B cell (primary cell): ENCODE results near the gene USP2. TPM values are rescaled to one million over a fixed set of nuclear protein-coding genes. Genes with fewer than 3 reads are reported as not detected.

Source experiments
- ATAC-seq: fragments of 200-7000 bp; cut with Tn5 transposase; one replicate; pipeline ENCODE4 v1.10.0; 2021; ENCODE audit warnings: low read depth, mild to moderate bottlenecking, moderate number of reproducible peaks, moderate library complexity
- CTCF ChIA-PET: fragments of 350-600 bp; sonication (Branson Sonifier 250); formaldehyde crosslinking; loops from one replicate; lab custom pipeline; 2021; ENCODE audit warnings: antibody characterized with exemption, inconsistent platforms; lab: Charles Lee
- POLR2A ChIA-PET: fragments of 350-600 bp; sonication (Branson Sonifier 250); formaldehyde crosslinking; loops from one replicate; lab custom pipeline; 2021; ENCODE audit warnings: antibody characterized with exemption; lab: Charles Lee
- DNase-seq: peaks from one replicate; pipeline ENCODE4 v3.0.0; 2013
- H2AFZ ChIP-seq: 2 replicates; pipeline ENCODE4 v1.6.1; 2012; ENCODE audit warnings: mild to moderate bottlenecking, low read depth, low read length; ENCODE audit not compliant: insufficient read depth, poor library complexity, severe bottlenecking
- H3K27ac ChIP-seq, 2 donors: 1 replicate in 1 of 2; 2 replicates in 1 of 2; pipeline ENCODE4 v1.5.1; 2012 to 2013; ENCODE audit warnings: low read length in 2 of 2, mild to moderate bottlenecking in 2 of 2, moderate library complexity in 1 of 2
- H3K27me3 ChIP-seq, 4 experiments: fragments of 200-600 bp in 1 of 4; sonication (generic) in 1 of 4; replicated peaks in 1 of 4; 1 replicate in 2 of 4; 2 replicates in 2 of 4; pipeline versions ENCODE4 v1.6.1 to v1.7.0; 2013 to 2016; ENCODE audit warnings: low read length in 3 of 4, mild to moderate bottlenecking in 2 of 4, mixed read lengths in 1 of 4, moderate library complexity in 1 of 4; ENCODE audit not compliant: insufficient read depth in 4 of 4, control insufficient read depth in 3 of 4; ENCODE audit errors: control extremely low read depth in 1 of 4
- H3K36me3 ChIP-seq, 2 experiments: replicated peaks in 1 of 2; 1 replicate in 1 of 2; 2 replicates in 1 of 2; pipeline versions ENCODE4 v1.6.1 to v1.7.1; 2013; ENCODE audit warnings: low read length in 1 of 2; ENCODE audit not compliant: insufficient read depth in 2 of 2, control insufficient read depth in 1 of 2; ENCODE audit errors: control extremely low read depth in 1 of 2, extremely low read depth in 1 of 2
- H3K4me1 ChIP-seq, 2 donors: fragments of 200-600 bp in 1 of 2; sonication (generic) in 1 of 2; 1 replicate in 1 of 2; 2 replicates in 1 of 2; pipeline versions ENCODE4 v1.5.1 to v1.6.1; 2013 to 2017; ENCODE audit warnings: low read length in 2 of 2; ENCODE audit not compliant: control insufficient read depth in 2 of 2, insufficient read depth in 2 of 2
- H3K4me2 ChIP-seq: replicated peaks from 2 replicates; pipeline ENCODE3; 2012; ENCODE audit warnings: mild to moderate bottlenecking, low read depth, low read length; ENCODE audit not compliant: poor library complexity, severe bottlenecking
- H3K4me3 ChIP-seq, 5 experiments: fragments of 200-600 bp in 1 of 5; sonication (generic) in 1 of 5; 1 replicate in 3 of 5; 2 replicates in 2 of 5; pipeline versions ENCODE4 v1.5.1 to v1.7.0; 2011 to 2016; ENCODE audit warnings: low read length in 4 of 5, mild to moderate bottlenecking in 4 of 5, low read depth in 2 of 5, control low read depth in 1 of 5, moderate library complexity in 1 of 5; ENCODE audit not compliant: insufficient read depth in 1 of 5; ENCODE audit errors: control extremely low read depth in 1 of 5, extremely low read depth in 1 of 5
- H3K79me2 ChIP-seq: fragments of 200-600 bp; sonication (generic); one replicate; pipeline ENCODE4 v1.6.0; 2016; ENCODE audit warnings: low read length; ENCODE audit not compliant: control insufficient read depth, insufficient read depth
- H3K9ac ChIP-seq: fragments of 200-600 bp; sonication (generic); 2 replicates; pipeline ENCODE4 v1.6.1; 2017; ENCODE audit warnings: mild to moderate bottlenecking, low read length, moderate library complexity
- H3K9me3 ChIP-seq, 3 donors: one replicate each; pipeline versions ENCODE4 v1.6.1 to v1.7.1; 2013; ENCODE audit warnings: low read length in 2 of 3; ENCODE audit not compliant: control insufficient read depth in 2 of 3, insufficient read depth in 1 of 3; ENCODE audit errors: control extremely low read depth in 1 of 3
- H4K20me1 ChIP-seq: 2 replicates; pipeline ENCODE4 v1.6.0; 2012; ENCODE audit warnings: mild to moderate bottlenecking, low read length; ENCODE audit not compliant: insufficient read depth, control insufficient read depth, poor library complexity, severe bottlenecking
- H3K27ac Mint-ChIP-seq: one replicate; pipeline ENCODE4 v1.8.0; 2021; ENCODE audit warnings: mixed read lengths
- H3K27me3 Mint-ChIP-seq: one replicate; pipeline ENCODE4 v1.8.0; 2021; ENCODE audit warnings: mixed read lengths
- H3K4me1 Mint-ChIP-seq: one replicate; pipeline ENCODE4 v1.8.0; 2021; ENCODE audit warnings: mixed read lengths
- H3K4me3 Mint-ChIP-seq: one replicate; pipeline ENCODE4 v1.8.0; 2021; ENCODE audit warnings: mixed read lengths
- H3K9me3 Mint-ChIP-seq: one replicate; pipeline ENCODE4 v1.8.0; 2022; ENCODE audit warnings: mixed read lengths; ENCODE audit not compliant: insufficient read depth
- CTCF ChIP-seq: fragments of 200-600 bp; IDR thresholded peaks from one replicate; pipeline ENCODE4 v1.8.0; 2022; ENCODE audit warnings: antibody characterized with exemption, mild to moderate bottlenecking
- EZH2 ChIP-seq: IDR thresholded peaks from 2 replicates; pipeline ENCODE4 v1.6.1; 2012; ENCODE audit warnings: borderline replicate concordance, low read depth, mild to moderate bottlenecking, moderate library complexity, low read length; ENCODE audit not compliant: insufficient read depth, poor library complexity, severe bottlenecking
- WGBS: methylation state at CpG from one replicate; pipeline ENCODE4 v1.1.5; 2013; ENCODE audit warnings: missing lambda C conversion rate; ENCODE audit not compliant: insufficient coverage; 5-methylcytosine and 5-hydroxymethylcytosine counted together
- intact Hi-C: fragments of 100-400 bp; cut with micrococcal nuclease; formaldehyde crosslinking; loops from one replicate; pipeline ENCODE4 v1.10.0; 2022
- polyA plus RNA-seq: library from polyadenylated mRNA; depleted of rRNA; stranded (reverse); fragments of >200 nt; gene quantifications from 2 replicates; pipeline ENCODE4 v1.2.3, GENCODE V29; 2012
- total RNA-seq, 2 donors: library from RNA; stranded (reverse); fragments of 120-200 nt in 1 of 2; gene quantifications; 1 replicate in 1 of 2; 2 replicates in 1 of 2; pipeline versions ENCODE4 v1.2.3 to v1.2.4, GENCODE V29; 2013 to 2022

The USP2 gene
- total and polyA plus RNA-seq, 2 donors (not counting 1 experiment from before 2014, with no cell fraction given) = 0.09 TPM; not detected in 1

- Mint-ChIP-seq H3K27ac (peak overlapping the region; percentile 20), H3K9me3 (no peaks in the 10 kb centered on the region), H3K27me3 (no peaks in the 10 kb centered on the region), H3K4me3 (no peak overlapping the region), H3K4me1 (no peaks in the 10 kb centered on the region)
- H3K9ac ChIP-seq = no peak overlapping the region
- no peaks in the 10 kb centered on the region for H4K20me1 ChIP-seq
- H3K27me3 ChIP-seq = no peaks in the 10 kb centered on the region
- H3K4me3 ChIP-seq = no peak overlapping the region
- H3K4me1 ChIP-seq = no peaks in the 10 kb centered on the region
- 78% methylated on average over 3 of the region's 5 CpGs for WGBS
- H3K36me3 ChIP-seq = peaks cover 24 to 41% of the 10 kb centered on the region in 2 experiments
- H3K27ac ChIP-seq = no peak overlapping the region
- no peak for DNase-seq
- ChIA-PET POLR2A (no interaction called here), CTCF (interaction anchor here (0.8 to 0.9 kb wide), 2 partner anchors 18 to 138 kb away, joined by 3 read pairs; no protein-coding TSS in a partner anchor)
- intact Hi-C loops = no loop called here
- ATAC-seq = no peak
- TF ChIP-seq EZH2 (no peak), CTCF (no peak)
- H3K9me3 ChIP-seq = no peaks in the 10 kb centered on the region
- no peaks in the 10 kb centered on the region for H3K79me2 ChIP-seq
- no peak overlapping the region for H2AFZ ChIP-seq
- no peak overlapping the region for H3K4me2 ChIP-seq
These were observed 75.1 kb downstream of the USP2 start for GRCh38 chr11:119306373-119306890.

GRCh38 chr11:119305556-119306372, 75.7 kb downstream of the USP2 start:
- H3K36me3 ChIP-seq = peaks cover 29 to 48% of the 10 kb centered on the region in 2 experiments
- no peaks in the 10 kb centered on the region for H4K20me1 ChIP-seq
- no peak overlapping the region for H3K4me2 ChIP-seq
- WGBS = 100% methylated on average over 6 of the region's 7 CpGs
- no peaks in the 10 kb centered on the region for H3K27me3 ChIP-seq
- no peak overlapping the region for H3K9ac ChIP-seq
- no peak overlapping the region for H2AFZ ChIP-seq
- TF ChIP-seq EZH2 (no peak), CTCF (no peak)
- ChIA-PET CTCF (interaction anchor here (0.9 kb wide), 1 partner anchor 18 kb away, joined by 3 read pairs; no protein-coding TSS in a partner anchor), POLR2A (no interaction called here)
- H3K27ac Mint-ChIP-seq = no peak overlapping the region
- no peak for DNase-seq
- no peaks in the 10 kb centered on the region for H3K9me3 ChIP-seq
- no peak for ATAC-seq
- H3K4me3 ChIP-seq = no peak overlapping the region
- H3K4me1 ChIP-seq = no peaks in the 10 kb centered on the region
- intact Hi-C loops = no loop called here
- no peaks in the 10 kb centered on the region for H3K79me2 ChIP-seq
- no peaks in the 10 kb centered on the region for H3K9me3 Mint-ChIP-seq
- H3K4me1 Mint-ChIP-seq = no peaks in the 10 kb centered on the region
- H3K27ac ChIP-seq = no peak overlapping the region
- H3K4me3 Mint-ChIP-seq = no peak overlapping the region
- H3K27me3 Mint-ChIP-seq = no peaks in the 10 kb centered on the region
